Upper lobe of right lung (tissue), 1 donor: Measurements from ENCODE around the gene STK32B. TPM values are rescaled to one million over a fixed set of nuclear protein-coding genes. Genes with fewer than 3 reads are reported as not detected.
"Not testable (repeated sequence)": the region's sequence is repeated elsewhere in the genome, so short reads cannot be mapped to it uniquely, and the experiment has no call there.

Experiments
- ATAC-seq: fragments of 200-7000 bp; cut with Tn5 transposase; one replicate; pipeline ENCODE4 v1.9.1; 2020; ENCODE audit warnings: mild to moderate bottlenecking, moderate library complexity
- DNase-seq: peaks from one replicate; pipeline ENCODE4 v3.0.0-alpha.2; 2020
- H3K27ac ChIP-seq: fragments of 200-600 bp; one replicate; pipeline ENCODE4 v1.8.0; 2022
- H3K27me3 ChIP-seq: fragments of 200-600 bp; one replicate; pipeline ENCODE4 v1.8.0; 2022; ENCODE audit warnings: mild to moderate bottlenecking
- H3K36me3 ChIP-seq: fragments of 200-600 bp; one replicate; pipeline ENCODE4 v1.8.0; 2022
- H3K4me1 ChIP-seq: fragments of 200-600 bp; one replicate; pipeline ENCODE4 v1.8.0; 2022
- H3K4me3 ChIP-seq: fragments of 200-600 bp; one replicate; pipeline ENCODE4 v1.8.0; 2022; ENCODE audit warnings: mild to moderate bottlenecking
- H3K9me3 ChIP-seq: fragments of 200-600 bp; one replicate; pipeline ENCODE4 v1.8.0; 2022
- CTCF ChIP-seq: fragments of 200-600 bp; IDR thresholded peaks from one replicate; pipeline ENCODE4 v1.8.0; 2022; ENCODE audit warnings: antibody characterized with exemption
- intact Hi-C: fragments of 100-400 bp; cut with DNase I; formaldehyde crosslinking; loops from one replicate; pipeline ENCODE4 v1.11.0; 2022
- total RNA-seq: library from RNA; stranded (reverse); fragmentation: NEBNext Ultra II Directional; extraction: Animal tissue kit (Norgen Biotek cat#: 25700); gene quantifications from one replicate; pipeline ENCODE4 v1.2.1, GENCODE V29; 2021
- donor health status: DM: no; HTN: yes; CAD: no; lungs with severe emphysema.

STK32B gene
- total RNA-seq, 1 donor from 2014 or later: 2.8 TPM

- DNase-seq (no peak), ATAC-seq (no peak)
- no peaks in the 10 kb centered on the region for H3K36me3 ChIP-seq
- H3K9me3 ChIP-seq: no peaks in the 10 kb centered on the region
- no peaks in the 10 kb centered on the region for H3K4me1 ChIP-seq
- H3K27ac ChIP-seq: no peak overlapping the region
- no peak for TF ChIP-seq CTCF
- intact Hi-C loops: no loop called here
- no peaks in the 10 kb centered on the region for H3K27me3 ChIP-seq
- no peak overlapping the region for H3K4me3 ChIP-seq
Observed at GRCh38 chr4:5232549-5232948, 181.3 kb downstream of the STK32B start.

DNA sequence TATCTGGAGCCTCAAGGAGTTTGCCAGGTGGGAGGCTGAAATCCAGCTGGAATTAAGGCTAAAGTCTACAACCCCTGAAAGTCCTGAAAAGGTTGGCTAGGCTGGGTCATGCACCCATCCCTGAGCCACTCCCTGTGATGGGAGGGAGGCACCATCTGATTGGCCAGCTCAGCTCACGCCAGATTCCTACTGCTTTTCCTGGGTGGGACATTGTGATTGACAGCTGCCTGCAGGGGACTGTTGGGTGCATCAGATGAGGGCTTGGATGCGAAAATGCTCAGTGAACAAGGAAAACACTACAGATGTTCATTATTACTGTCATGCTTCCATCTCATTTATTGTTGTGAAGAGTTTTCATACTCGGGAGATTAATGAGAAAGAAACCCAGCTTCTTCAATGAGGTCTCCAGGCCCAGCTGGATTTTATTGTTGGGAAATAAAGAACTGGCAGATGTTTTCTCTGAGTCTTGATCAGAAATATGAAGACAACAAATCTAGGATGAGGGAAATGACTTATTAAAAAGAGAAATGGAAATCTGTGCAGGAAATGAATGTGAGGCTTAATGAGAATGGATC lies 185.9 kb downstream of the STK32B start:
- no peaks in the 10 kb centered on the region for H3K9me3 ChIP-seq
- no peaks in the 10 kb centered on the region for H3K4me1 ChIP-seq
- H3K27ac ChIP-seq: no peak overlapping the region
- no peak for ATAC-seq
- intact Hi-C loops: no loop called here
- no peaks in the 10 kb centered on the region for H3K36me3 ChIP-seq
- no peak overlapping the region for H3K4me3 ChIP-seq
- TF ChIP-seq CTCF: no peak
- no peak for DNase-seq
- H3K27me3 ChIP-seq: no peaks in the 10 kb centered on the region

DNA sequence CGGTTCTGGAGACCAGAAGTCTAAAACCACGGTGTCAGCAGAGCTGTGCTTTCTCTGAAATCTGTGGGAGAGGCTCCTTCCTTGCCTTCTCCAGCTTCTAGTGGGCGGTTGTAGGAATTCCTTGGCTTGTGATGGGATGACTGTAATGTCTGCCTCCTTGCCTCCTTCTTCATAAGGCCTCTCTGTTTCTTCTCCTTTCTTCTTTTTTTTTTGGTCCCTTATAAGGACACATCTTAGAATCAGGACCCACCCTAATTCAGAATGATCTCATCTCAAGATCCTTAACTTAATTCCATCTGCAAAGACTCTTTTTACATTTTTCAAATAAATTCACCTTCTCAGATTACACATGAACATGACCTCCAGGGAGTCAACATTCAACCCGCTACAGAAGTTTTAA lies 186.9 kb downstream of the STK32B start:
- Histone ChIP-seq H3K36me3 (no peaks in the 10 kb centered on the region), H3K27me3 (no peaks in the 10 kb centered on the region), H3K4me3 (no peak overlapping the region), H3K27ac (no peak overlapping the region), H3K4me1 (no peaks in the 10 kb centered on the region), H3K9me3 (no peaks in the 10 kb centered on the region)
- DNase-seq: no peak
- TF ChIP-seq CTCF: no peak
- ATAC-seq: no peak
- intact Hi-C loops: no loop called here

GRCh38 chr4:5247061-5247460 lies 195.8 kb downstream of the STK32B start:
- H3K9me3 ChIP-seq, H3K4me1 ChIP-seq, H3K27me3 ChIP-seq, intact Hi-C loops, H3K4me3 ChIP-seq, H3K36me3 ChIP-seq, H3K27ac ChIP-seq, DNase-seq, ATAC-seq: not testable (repeated sequence)

DNA sequence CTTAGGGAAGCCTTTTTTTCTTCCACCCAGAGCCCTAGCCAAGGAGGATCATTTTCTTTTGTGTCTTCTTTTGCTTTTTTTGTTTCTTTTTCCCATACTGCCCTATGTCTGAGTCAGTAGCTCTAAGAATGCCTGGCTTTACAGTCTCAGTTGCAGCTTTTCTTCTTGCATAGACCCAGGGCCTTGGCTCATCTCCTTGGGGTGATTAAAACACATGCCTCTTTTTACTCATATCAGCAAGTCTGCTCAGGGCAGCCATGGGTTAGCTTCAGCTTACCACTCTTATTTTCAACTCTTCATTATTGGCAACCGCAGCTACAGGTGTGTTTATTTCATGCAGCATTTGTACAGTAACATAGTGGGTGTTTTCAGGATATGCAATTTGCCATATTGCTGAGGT lies 196.5 kb downstream of the STK32B start:
- Histone ChIP-seq H3K4me3 (no peak overlapping the region), H3K9me3 (no peaks in the 10 kb centered on the region), H3K4me1 (no peaks in the 10 kb centered on the region), H3K27me3 (no peaks in the 10 kb centered on the region), H3K36me3 (no peaks in the 10 kb centered on the region), H3K27ac (no peak overlapping the region)
- DNase-seq: no peak
- TF ChIP-seq CTCF: no peak
- intact Hi-C loops: no loop called here
- no peak for ATAC-seq

DNA sequence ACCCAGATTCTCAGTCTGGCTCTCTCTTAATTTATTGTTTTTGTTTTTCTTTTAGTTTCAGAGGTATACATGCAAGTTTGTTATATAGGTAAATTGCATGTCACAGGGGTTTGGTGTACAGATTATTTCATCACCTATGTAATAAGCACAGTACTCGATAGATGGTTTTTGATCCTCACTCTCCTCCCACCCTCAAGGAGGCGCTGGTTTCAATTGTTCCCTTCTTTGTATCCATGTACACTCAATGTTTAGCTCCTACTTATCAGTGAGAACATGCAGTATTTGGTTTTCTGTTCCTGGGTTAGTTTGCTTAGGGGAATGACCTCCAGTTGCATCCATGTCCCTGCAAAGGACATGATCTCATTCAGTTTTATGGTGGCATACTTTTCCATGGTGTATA lies 198.4 kb downstream of the STK32B start:
- ATAC-seq: no peak
- H3K9me3 ChIP-seq: no peaks in the 10 kb centered on the region
- intact Hi-C loops: no loop called here
- H3K27ac ChIP-seq: no peak overlapping the region
- no peak for DNase-seq
- no peaks in the 10 kb centered on the region for H3K27me3 ChIP-seq
- H3K36me3 ChIP-seq: no peaks in the 10 kb centered on the region
- H3K4me3 ChIP-seq: no peak overlapping the region
- H3K4me1 ChIP-seq: no peaks in the 10 kb centered on the region
- TF ChIP-seq CTCF: no peak

DNA sequence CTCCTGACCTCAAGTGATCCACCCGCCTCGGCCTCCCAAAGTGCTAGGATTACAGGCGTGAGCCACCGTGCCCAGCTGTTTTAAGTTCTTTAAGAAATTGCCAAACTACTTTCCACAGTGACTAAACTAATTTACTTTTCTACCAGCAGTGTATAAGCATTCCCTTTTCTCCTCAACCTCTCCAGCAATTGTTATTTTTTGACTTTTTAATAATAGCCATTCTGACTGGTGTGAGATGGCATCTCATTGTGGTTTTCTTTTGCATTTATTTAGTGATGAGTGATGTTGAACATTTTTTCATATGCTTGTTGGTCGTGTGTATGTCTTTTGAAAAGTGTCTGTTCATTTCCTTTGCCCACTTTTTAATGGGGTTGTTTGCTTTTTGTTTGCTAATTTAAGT lies 199.3 kb downstream of the STK32B start:
- ATAC-seq, H3K27ac ChIP-seq, H3K27me3 ChIP-seq, intact Hi-C loops, H3K36me3 ChIP-seq, H3K9me3 ChIP-seq, DNase-seq, H3K4me1 ChIP-seq, H3K4me3 ChIP-seq: not testable (repeated sequence)
